Brain pericyte (primary cell): ENCODE measurements around the gene SHD.
"Not testable (repeated sequence)": the region's sequence is repeated elsewhere in the genome, so short reads cannot be mapped to it uniquely, and the experiment has no call there.

Experiments used
- DNase-seq: peaks from one replicate; pipeline ENCODE4 v3.0.0-alpha.2; 2012; ENCODE audit warnings: low read depth, low spot score

SHD gene

GRCh38 chr19:4278419-4279266 is at the start of gene SHD:
SHD (plus strand) TSS chr19:4279266; CDS start chr19:4280064, 798 bp downstream.
- no peak for DNase-seq

- DNase-seq, result not testable (repeated sequence)
These were observed 48.8 kb upstream of the SHD start for GRCh38 chr19:4230237-4230636.

- DNase-seq, result not testable (repeated sequence)
These were observed 47.5 kb upstream of the SHD start for GRCh38 chr19:4231521-4231920.

GRCh38 chr19:4232139-4232538 is 46.9 kb upstream of the SHD start:
- DNase-seq, result not testable (repeated sequence)

- no peak for DNase-seq
These were observed 46.3 kb upstream of the SHD start for GRCh38 chr19:4232614-4233281.

- DNase-seq, result no peak
These were observed 45.7 kb upstream of the SHD start for GRCh38 chr19:4233282-4233853.

GRCh38 chr19:4234142-4234861 is 44.8 kb upstream of the SHD start:
- no peak for DNase-seq

- DNase-seq, result no peak
These were observed 44.2 kb upstream of the SHD start for GRCh38 chr19:4234862-4235201.

- DNase-seq, result not testable (repeated sequence)
These were observed 41.6 kb upstream of the SHD start for GRCh38 chr19:4237510-4237909.

GRCh38 chr19:4238831-4239230 is 40.2 kb upstream of the SHD start:
- DNase-seq, result no peak

- no peak for DNase-seq
These were observed 37.1 kb upstream of the SHD start for GRCh38 chr19:4241824-4242430.

GRCh38 chr19:4245938-4246337 is 33.1 kb upstream of the SHD start:
- not testable (repeated sequence) for DNase-seq

GRCh38 chr19:4246767-4247593 is 32.1 kb upstream of the SHD start, which contains the start of gene YJU2:
YJU2 (plus strand) TSS chr19:4247080; CDS start chr19:4247147, 67 bp downstream.
- peak; percentile 96 for DNase-seq

- no peak for DNase-seq
These were observed 22.5 kb upstream of the SHD start for GRCh38 chr19:4256563-4256962.

- no peak for DNase-seq
These were observed 22.0 kb upstream of the SHD start for GRCh38 chr19:4257025-4257424.

GRCh38 chr19:4258181-4258580 is 20.9 kb upstream of the SHD start:
- DNase-seq, result no peak

- no peak for DNase-seq
These were observed 18.4 kb upstream of the SHD start for GRCh38 chr19:4260613-4261191.

GRCh38 chr19:4264812-4265211 is 14.3 kb upstream of the SHD start:
- no peak for DNase-seq

GRCh38 chr19:4266253-4267000 is 12.6 kb upstream of the SHD start:
- DNase-seq, result no peak
